Chondrocyte (in vitro differentiated cells): ENCODE results near the gene ZNF574. TPM values are rescaled to one million over a fixed set of nuclear protein-coding genes. Genes with fewer than 3 reads are reported as not detected.

Source experiments
- DNase-seq: peaks from one replicate; pipeline ENCODE4 v3.0.0; 2021; ENCODE audit warnings: mixed read lengths, low spot score
- H3K27ac Mint-ChIP-seq: one replicate; pipeline ENCODE4 v1.8.0; 2021; ENCODE audit warnings: mild to moderate bottlenecking, moderate library complexity, mixed read lengths; ENCODE audit not compliant: unreplicated experiment
- H3K27me3 Mint-ChIP-seq: 2 replicates; pipeline ENCODE4 v1.8.0; 2021; ENCODE audit warnings: low read depth, mixed read lengths
- H3K36me3 Mint-ChIP-seq: 2 replicates; pipeline ENCODE4 v1.8.0; 2021; ENCODE audit warnings: low read depth, mixed read lengths
- H3K4me1 Mint-ChIP-seq: 2 replicates; pipeline ENCODE4 v1.8.0; 2021; ENCODE audit warnings: low read depth, mild to moderate bottlenecking, mixed read lengths
- H3K4me3 Mint-ChIP-seq: one replicate; pipeline ENCODE4 v1.8.0; 2021; ENCODE audit warnings: mild to moderate bottlenecking, moderate library complexity, mixed read lengths; ENCODE audit not compliant: unreplicated experiment
- H3K9me3 Mint-ChIP-seq: 2 replicates; pipeline ENCODE4 v1.8.0; 2021; ENCODE audit warnings: low read depth, mixed read lengths
- CTCF ChIP-seq: fragments of 200-600 bp; sonication (generic); IDR thresholded peaks from 2 replicates; pipeline ENCODE4 v1.5.0; 2021; ENCODE audit warnings: antibody characterized with exemption, mild to moderate bottlenecking, moderate library complexity
- total RNA-seq: library from RNA; stranded (reverse); gene quantifications from 3 replicates; pipeline ENCODE4 v1.2.1, GENCODE V29; 2021

Gene ZNF574
- total RNA-seq, 1 donor from 2014 or later = 13.0 TPM

GRCh38 chr19:42053037-42053935, 22.7 kb upstream of the ZNF574 start:
- Mint-ChIP-seq H3K27me3 (peaks cover 24% of the 10 kb centered on the region), H3K27ac (no peak overlapping the region), H3K4me3 (no peak overlapping the region), H3K36me3 (peaks cover 2% of the 10 kb centered on the region), H3K9me3 (no peaks in the 10 kb centered on the region), H3K4me1 (no peaks in the 10 kb centered on the region)
- no peak for DNase-seq
- TF ChIP-seq CTCF = no peak

DNA sequence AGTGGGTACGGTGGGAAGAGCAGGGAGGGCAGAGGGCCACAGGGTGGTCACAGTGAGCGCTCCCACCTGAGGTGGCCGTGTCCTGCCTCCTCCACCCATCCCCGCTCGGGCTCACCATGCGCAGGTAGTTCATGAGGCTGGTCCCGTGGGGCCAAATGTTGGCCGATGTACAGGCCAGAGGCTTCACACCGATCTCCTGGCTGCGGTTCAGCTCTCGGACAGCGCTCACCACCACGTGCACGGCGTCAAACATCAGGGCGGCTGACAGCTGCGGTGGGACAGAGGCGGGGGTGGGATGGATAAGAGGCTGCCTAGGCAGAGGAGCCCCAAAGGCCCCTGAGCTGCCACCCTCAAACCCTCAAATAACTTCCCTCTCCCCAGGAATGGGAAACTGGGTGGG, 21.8 kb upstream of the ZNF574 start:
- Mint-ChIP-seq H3K4me3 (no peak overlapping the region), H3K4me1 (no peaks in the 10 kb centered on the region), H3K27me3 (peaks cover 22% of the 10 kb centered on the region), H3K9me3 (no peaks in the 10 kb centered on the region), H3K27ac (peak overlapping the region; percentile 77), H3K36me3 (peaks cover 2% of the 10 kb centered on the region)
- no peak for DNase-seq
- no peak for TF ChIP-seq CTCF

- Mint-ChIP-seq H3K36me3 (peaks cover 2% of the 10 kb centered on the region), H3K4me1 (no peaks in the 10 kb centered on the region), H3K27ac (no peak overlapping the region), H3K9me3 (no peaks in the 10 kb centered on the region), H3K4me3 (no peak overlapping the region), H3K27me3 (peaks cover 20% of the 10 kb centered on the region)
- no peak for TF ChIP-seq CTCF
- no peak for DNase-seq
Measured at GRCh38 chr19:42057846-42058245, 18.1 kb upstream of the ZNF574 start.

GRCh38 chr19:42059196-42059595, 16.8 kb upstream of the ZNF574 start:
- no peak for DNase-seq
- TF ChIP-seq CTCF = no peak

DNA sequence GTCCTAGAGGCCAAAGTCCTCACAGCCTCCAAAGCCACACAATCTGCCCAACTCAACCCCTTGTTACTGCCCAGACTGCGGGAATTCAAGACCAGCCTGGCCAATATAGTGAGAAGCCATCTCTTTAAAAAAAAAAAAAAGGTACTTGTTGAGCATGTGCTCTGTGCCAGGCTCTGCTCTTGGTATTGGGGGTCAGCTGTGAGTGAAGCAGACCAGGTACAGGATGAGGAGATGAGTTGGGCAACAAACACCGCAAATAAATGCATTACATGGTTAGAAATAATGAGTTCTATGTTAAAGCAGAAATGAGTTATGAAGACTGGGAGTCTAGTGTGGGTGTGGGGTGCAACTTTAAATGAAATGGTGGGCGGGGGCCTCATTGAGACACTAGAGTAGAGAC, 15.8 kb upstream of the ZNF574 start:
- DNase-seq = no peak
- Mint-ChIP-seq H3K36me3 (peaks cover 1% of the 10 kb centered on the region), H3K9me3 (no peaks in the 10 kb centered on the region), H3K4me3 (no peak overlapping the region), H3K27me3 (peaks cover 21% of the 10 kb centered on the region), H3K4me1 (no peaks in the 10 kb centered on the region), H3K27ac (no peak overlapping the region)
- no peak for TF ChIP-seq CTCF

More at GRCh38 chr19:42059196-42059595, 16.8 kb upstream of the ZNF574 start:
- Mint-ChIP-seq H3K27me3 (peaks cover 22% of the 10 kb centered on the region), H3K27ac (no peak overlapping the region), H3K4me1 (no peaks in the 10 kb centered on the region), H3K4me3 (no peak overlapping the region), H3K36me3 (peaks cover 2% of the 10 kb centered on the region), H3K9me3 (no peaks in the 10 kb centered on the region)
